Stimulated activated CD4-positive, alpha-beta T cell treated with anti-CD3 and anti-CD28 coated beads, Interleukin-12 subunit alpha, Interleukin-12 subunit beta, amount 100 ng/mL, for 4 hours (primary cell): ENCODE measurements around the gene SLC44A4.
A peak's percentile ranks its signal among the peaks of the same experiment; 100 is the strongest.
"Not testable (repeated sequence)": the region's sequence is repeated elsewhere in the genome, so short reads cannot be mapped to it uniquely, and the experiment has no call there.

Experiments
- DNase-seq: peaks from one replicate; pipeline ENCODE4 v3.0.0-alpha.2; 2020

Gene SLC44A4

GRCh38 chr6:31878222-31878621, 575 bp downstream of the SLC44A4 start:
- DNase-seq: no peak

GRCh38 chr6:31877651-31878161, 1.1 kb downstream of the SLC44A4 start:
- DNase-seq: no peak

GRCh38 chr6:31877125-31877650, 1.6 kb downstream of the SLC44A4 start:
- no peak for DNase-seq

GRCh38 chr6:31876357-31876756, 2.4 kb downstream of the SLC44A4 start:
- DNase-seq: no peak

GRCh38 chr6:31875877-31876276, 2.9 kb downstream of the SLC44A4 start:
- DNase-seq: no peak

GRCh38 chr6:31874836-31875572, 3.8 kb downstream of the SLC44A4 start:
- no peak for DNase-seq

GRCh38 chr6:31874084-31874670, 4.6 kb downstream of the SLC44A4 start:
- no peak for DNase-seq

- DNase-seq: no peak
These were observed 7.6 kb downstream of the SLC44A4 start for GRCh38 chr6:31871046-31871659.

- no peak for DNase-seq
These were observed 8.3 kb downstream of the SLC44A4 start for GRCh38 chr6:31870385-31870921.

- no peak for DNase-seq
These were observed 9.5 kb downstream of the SLC44A4 start for GRCh38 chr6:31869343-31869742.

- DNase-seq: not testable (repeated sequence)
These were observed 10.2 kb downstream of the SLC44A4 start for GRCh38 chr6:31868658-31868971.

- DNase-seq: no peak
These were observed 13.3 kb downstream of the SLC44A4 start for GRCh38 chr6:31865205-31866118.

- DNase-seq: no peak
These were observed 14.0 kb downstream of the SLC44A4 start for GRCh38 chr6:31864818-31865204.

GRCh38 chr6:31864123-31864562, 14.7 kb downstream of the SLC44A4 start:
- DNase-seq: not testable (repeated sequence)

GRCh38 chr6:31862344-31863235, 16.2 kb downstream of the SLC44A4 start, which contains the start of gene NEU1:
Gene NEU1 (minus strand): TSS chr6:31862821. CDS start chr6:31862776, 45 bp downstream.
- peak; percentile 96 for DNase-seq

GRCh38 chr6:31861919-31862343, 16.9 kb downstream of the SLC44A4 start:
- DNase-seq: no peak

- no peak for DNase-seq
These were observed 17.6 kb downstream of the SLC44A4 start for GRCh38 chr6:31861150-31861549.

- no peak for DNase-seq
These were observed 18.4 kb downstream of the SLC44A4 start for GRCh38 chr6:31860349-31860748.

GRCh38 chr6:31859923-31860322, 18.9 kb downstream of the SLC44A4 start:
- DNase-seq: no peak

- DNase-seq: no peak
These were observed 20.1 kb downstream of the SLC44A4 start for GRCh38 chr6:31858707-31859106.

- not testable (repeated sequence) for DNase-seq
These were observed 21.0 kb downstream of the SLC44A4 start for GRCh38 chr6:31857774-31858173.
